Limb (tissue), 2 donors: ENCODE measurements around the gene NDUFS1.
"Not testable (repeated sequence)": the region's sequence is repeated elsewhere in the genome, so short reads cannot be mapped to it uniquely, and the experiment has no call there.

Experiments used
- DNase-seq, 2 donors: peaks; one replicate each; pipeline ENCODE4 v3.0.0-alpha.2; 2016; ENCODE audit errors: extremely low spot score in 2 of 2

The NDUFS1 gene

GRCh38 chr2:206163251-206163880 lies 4.1 kb upstream of the NDUFS1 start:
- DNase-seq: no peak

- DNase-seq: not testable (repeated sequence)
Measured at GRCh38 chr2:206162401-206162800, 3.2 kb upstream of the NDUFS1 start.

- DNase-seq: no peak
Measured at GRCh38 chr2:206160807-206161179, 1.5 kb upstream of the NDUFS1 start.

GRCh38 chr2:206160125-206160806 lies 1.0 kb upstream of the NDUFS1 start:
- DNase-seq: peak in 1 of 2 donors; percentile 13

- DNase-seq: peak in 1 of 2 donors; percentile 6
Measured at GRCh38 chr2:206158563-206159345, 490 bp downstream of the NDUFS1 start.

GRCh38 chr2:206157014-206157413 lies 2.2 kb downstream of the NDUFS1 start:
- not testable (repeated sequence) for DNase-seq

GRCh38 chr2:206154197-206154596 lies 5.0 kb downstream of the NDUFS1 start:
- DNase-seq: no peak

- DNase-seq: no peak
Measured at GRCh38 chr2:206150631-206151030, 8.6 kb downstream of the NDUFS1 start.

GRCh38 chr2:206150168-206150567 lies 9.1 kb downstream of the NDUFS1 start:
- no peak for DNase-seq

- DNase-seq: no peak
Measured at GRCh38 chr2:206149330-206149729, 9.9 kb downstream of the NDUFS1 start.

GRCh38 chr2:206145665-206146064 lies 13.6 kb downstream of the NDUFS1 start:
- DNase-seq: no peak

GRCh38 chr2:206144383-206144782 lies 14.9 kb downstream of the NDUFS1 start:
- no peak for DNase-seq

- DNase-seq: no peak
Measured at GRCh38 chr2:206143451-206143850, 15.8 kb downstream of the NDUFS1 start.

GRCh38 chr2:206127656-206128055 lies 31.6 kb downstream of the NDUFS1 start:
- DNase-seq: no peak

GRCh38 chr2:206125901-206126300 lies 33.3 kb downstream of the NDUFS1 start:
- DNase-seq: no peak

GRCh38 chr2:206122569-206122968 lies 36.7 kb downstream of the NDUFS1 start:
- not testable (repeated sequence) for DNase-seq

- no peak for DNase-seq
Measured at GRCh38 chr2:206116278-206116677, 43.0 kb downstream of the NDUFS1 start.

GRCh38 chr2:206115026-206115578 lies 44.1 kb downstream of the NDUFS1 start:
- no peak for DNase-seq

GRCh38 chr2:206112846-206113547 lies 46.2 kb downstream of the NDUFS1 start:
- DNase-seq: no peak

GRCh38 chr2:206112108-206112507 lies 47.1 kb downstream of the NDUFS1 start:
- DNase-seq: no peak

GRCh38 chr2:206108713-206109112 lies 50.5 kb downstream of the NDUFS1 start:
- no peak for DNase-seq

GRCh38 chr2:206105541-206105940 lies 53.7 kb downstream of the NDUFS1 start:
- DNase-seq: no peak
